Embryonic facial prominence (tissue), 1 donor: ENCODE results near the gene PREP.

Source experiments
- DNase-seq: peaks from one replicate; pipeline ENCODE4 v3.0.0-alpha.2; 2016; ENCODE audit errors: extremely low spot score

Gene PREP

GRCh38 chr6:105310371-105310770 is 92.5 kb downstream of the PREP start:
- no peak for DNase-seq

GRCh38 chr6:105308840-105309239 is 94.0 kb downstream of the PREP start:
- no peak for DNase-seq

- no peak for DNase-seq
Observed at GRCh38 chr6:105305521-105305920, 97.4 kb downstream of the PREP start.

GRCh38 chr6:105304825-105305224 is 98.1 kb downstream of the PREP start:
- DNase-seq = no peak

- DNase-seq = no peak
Observed at GRCh38 chr6:105304366-105304765, 98.5 kb downstream of the PREP start.

- DNase-seq = no peak
Observed at GRCh38 chr6:105302617-105303128, 100.2 kb downstream of the PREP start.

- DNase-seq = no peak
Observed at GRCh38 chr6:105301756-105302616, 100.9 kb downstream of the PREP start.

GRCh38 chr6:105301072-105301503 is 101.8 kb downstream of the PREP start:
- DNase-seq = no peak

- DNase-seq = no peak
Observed at GRCh38 chr6:105300090-105300489, 102.8 kb downstream of the PREP start.

- no peak for DNase-seq
Observed at GRCh38 chr6:105294129-105294528, 108.8 kb downstream of the PREP start.

GRCh38 chr6:105292689-105293339 is 110.1 kb downstream of the PREP start:
- DNase-seq = no peak

GRCh38 chr6:105291525-105291924 is 111.4 kb downstream of the PREP start:
- DNase-seq = no peak

GRCh38 chr6:105282631-105283585 is 120.0 kb downstream of the PREP start:
- no peak for DNase-seq

GRCh38 chr6:105280033-105280432 is 122.8 kb downstream of the PREP start:
- no peak for DNase-seq

GRCh38 chr6:105279463-105279862 is 123.4 kb downstream of the PREP start:
- DNase-seq = no peak

- no peak for DNase-seq
Observed at GRCh38 chr6:105278813-105279212, 124.1 kb downstream of the PREP start.

GRCh38 chr6:105278035-105278434 is 124.8 kb downstream of the PREP start:
- DNase-seq = no peak

- DNase-seq = no peak
Observed at GRCh38 chr6:105276374-105276773, 126.5 kb downstream of the PREP start.

- DNase-seq = no peak
Observed at GRCh38 chr6:105275542-105275941, 127.3 kb downstream of the PREP start.

- DNase-seq = no peak
Observed at GRCh38 chr6:105274678-105275077, 128.2 kb downstream of the PREP start.

GRCh38 chr6:105273589-105273988 is 129.3 kb downstream of the PREP start:
- DNase-seq = no peak

GRCh38 chr6:105272786-105273185 is 130.1 kb downstream of the PREP start:
- no peak for DNase-seq
